SH-SY5Y (cell line): ENCODE data around the gene ATF7IP.

Experiments
- GATA2 ChIP-seq: IDR thresholded peaks from 2 replicates; pipeline ENCODE4 v1.6.1; 2011; ENCODE audit warnings: mild to moderate bottlenecking, low read depth, low read length
- GATA3 ChIP-seq: IDR thresholded peaks from 2 replicates; pipeline ENCODE4 v1.6.1; 2011; ENCODE audit warnings: low read depth, mild to moderate bottlenecking, low read length, moderate library complexity

- TF ChIP-seq GATA3, result no peak
- TF ChIP-seq GATA2, result no peak
Observed at GRCh38 chr12:14373217-14373616, 7.7 kb downstream of the ATF7IP start.
